NB4 (cell line): Measurements from ENCODE around the gene ELOVL3.

Experiments
- DNase-seq: peaks from one replicate; pipeline ENCODE4 v3.0.0; 2010; ENCODE audit warnings: low read depth
- H3K4me3 ChIP-seq: one replicate; pipeline ENCODE4 v1.5.1; 2011; ENCODE audit warnings: mild to moderate bottlenecking, low read depth, low read length, moderate library complexity
- CTCF ChIP-seq: IDR thresholded peaks from one replicate; pipeline ENCODE4 v1.5.1; 2012; ENCODE audit warnings: low read depth, low read length
- MAX ChIP-seq: IDR thresholded peaks from 2 replicates; pipeline ENCODE4 v1.6.1; 2011; ENCODE audit warnings: low read depth, low read length
- MYC ChIP-seq: IDR thresholded peaks from 2 replicates; pipeline ENCODE4 v1.6.1; 2011; ENCODE audit warnings: low read depth, low read length
- POLR2A ChIP-seq: IDR thresholded peaks from 2 replicates; pipeline ENCODE4 v1.6.1; 2011; ENCODE audit warnings: mild to moderate bottlenecking; ENCODE audit not compliant: insufficient read length; ENCODE audit errors: extremely low read depth

The ELOVL3 gene

GRCh38 chr10:102255404-102255803 lies 29.3 kb downstream of the ELOVL3 start:
- TF ChIP-seq POLR2A: no peak
- no peak for DNase-seq
- no peak overlapping the region for H3K4me3 ChIP-seq

GRCh38 chr10:102261196-102261595 lies 35.1 kb downstream of the ELOVL3 start:
- H3K4me3 ChIP-seq: no peak overlapping the region
- TF ChIP-seq POLR2A: no peak
- TF ChIP-seq CTCF: no peak
- no peak for TF ChIP-seq MYC
- TF ChIP-seq MAX: no peak
- no peak for DNase-seq

- no peak for TF ChIP-seq MYC
- TF ChIP-seq POLR2A: no peak
- no peak for TF ChIP-seq MAX
- no peak for TF ChIP-seq CTCF
- DNase-seq: no peak
- H3K4me3 ChIP-seq: no peak overlapping the region
Measured at GRCh38 chr10:102261842-102262241, 35.7 kb downstream of the ELOVL3 start.

GRCh38 chr10:102262744-102263370 lies 36.8 kb downstream of the ELOVL3 start:
- no peak for DNase-seq
- H3K4me3 ChIP-seq: no peak overlapping the region
- TF ChIP-seq POLR2A (no peak), CTCF (no peak), MAX (no peak), MYC (no peak)

GRCh38 chr10:102264371-102264770 lies 38.3 kb downstream of the ELOVL3 start:
- H3K4me3 ChIP-seq: no peak overlapping the region
- TF ChIP-seq MAX: no peak
- no peak for TF ChIP-seq POLR2A
- no peak for TF ChIP-seq CTCF
- no peak for TF ChIP-seq MYC
- DNase-seq: no peak

GRCh38 chr10:102266670-102267069 lies 40.6 kb downstream of the ELOVL3 start:
- no peak for DNase-seq
- H3K4me3 ChIP-seq: no peak overlapping the region
- TF ChIP-seq MYC: no peak
- no peak for TF ChIP-seq CTCF
- no peak for TF ChIP-seq POLR2A
- no peak for TF ChIP-seq MAX
